ENCODE data around the gene RIPOR2. TPM values are rescaled to one million over a fixed set of nuclear protein-coding genes. Genes with fewer than 3 reads are reported as not detected.

RIPOR2 gene
- total and polyA plus RNA-seq, 10 of the 15 experiments (the other 5 are each of a cell fraction or from before 2014, with no cell fraction given), result 22.2 to 48.2 (median 34.7) TPM

GRCh38 chr6:24936641-24937317, 1.0 kb upstream of the RIPOR2 start (continued):
- no peak for TF ChIP-seq E2F4 (IDR thresholded peaks at IDR 0.05; ENCODE audit: low read depth, low read length)
- peak; percentile 61 to 64; a peak in 3 of 4 replicates for TF ChIP-seq BHLHE40 (IDR thresholded peaks at IDR 0.05; ENCODE audit: borderline replicate concordance in 1 of 2, low read depth in 2 of 2, low read length in 1 of 2)
- TF ChIP-seq NR2C2 (IDR thresholded peaks at IDR 0.05; ENCODE audit: borderline replicate concordance, control insufficient read depth, insufficient read length, low read depth), result no peak
- no peak for TF ChIP-seq SUZ12 (IDR thresholded peaks at IDR 0.05; ENCODE audit: unreplicated experiment)
- TF ChIP-seq STAT1 (conservative IDR thresholded peaks at IDR 0.05), result no peak
- no peak for TF ChIP-seq PAX8 (IDR thresholded peaks at IDR 0.05)
- no peak for TF ChIP-seq GATAD2B (conservative IDR thresholded peaks at IDR 0.05; ENCODE audit: low read depth)
- peak; percentile 60 for TF ChIP-seq MXI1 (IDR thresholded peaks at IDR 0.05; ENCODE audit: low read depth, low read length)
- no peak for TF ChIP-seq HDAC6 (IDR thresholded peaks at IDR 0.05; ENCODE audit: unreplicated experiment)
- no peak for TF ChIP-seq ZBTB33 (IDR thresholded peaks at IDR 0.05)
- peak; percentile 98 for TF ChIP-seq POU2F2 (IDR thresholded peaks at IDR 0.05; ENCODE audit: borderline replicate concordance, low read depth, low read length)
- no peak for TF ChIP-seq GABPA (IDR thresholded peaks at IDR 0.05; ENCODE audit: low read depth)
- TF ChIP-seq, protein P1, sequence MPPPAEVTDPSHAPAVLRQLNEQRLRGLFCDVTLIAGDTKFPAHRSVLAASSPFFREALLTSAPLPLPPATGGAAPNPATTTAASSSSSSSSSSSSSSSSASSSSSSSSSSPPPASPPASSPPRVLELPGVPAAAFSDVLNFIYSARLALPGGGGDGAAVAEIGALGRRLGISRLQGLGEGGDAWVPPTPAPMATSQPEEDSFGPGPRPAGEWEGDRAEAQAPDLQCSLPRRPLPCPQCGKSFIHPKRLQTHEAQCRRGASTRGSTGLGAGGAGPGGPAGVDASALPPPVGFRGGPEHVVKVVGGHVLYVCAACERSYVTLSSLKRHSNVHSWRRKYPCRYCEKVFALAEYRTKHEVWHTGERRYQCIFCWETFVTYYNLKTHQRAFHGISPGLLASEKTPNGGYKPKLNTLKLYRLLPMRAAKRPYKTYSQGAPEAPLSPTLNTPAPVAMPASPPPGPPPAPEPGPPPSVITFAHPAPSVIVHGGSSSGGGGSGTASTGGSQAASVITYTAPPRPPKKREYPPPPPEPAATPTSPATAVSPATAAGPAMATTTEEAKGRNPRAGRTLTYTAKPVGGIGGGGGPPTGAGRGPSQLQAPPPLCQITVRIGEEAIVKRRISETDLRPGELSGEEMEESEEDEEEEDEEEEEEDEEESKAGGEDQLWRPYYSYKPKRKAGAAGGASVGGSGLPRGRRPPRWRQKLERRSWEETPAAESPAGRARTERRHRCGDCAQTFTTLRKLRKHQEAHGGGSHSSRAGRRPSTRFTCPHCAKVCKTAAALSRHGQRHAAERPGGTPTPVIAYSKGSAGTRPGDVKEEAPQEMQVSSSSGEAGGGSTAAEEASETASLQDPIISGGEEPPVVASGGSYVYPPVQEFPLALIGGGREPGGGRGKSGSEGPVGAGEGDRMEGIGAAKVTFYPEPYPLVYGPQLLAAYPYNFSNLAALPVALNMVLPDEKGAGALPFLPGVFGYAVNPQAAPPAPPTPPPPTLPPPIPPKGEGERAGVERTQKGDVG (CRISPR knock-in tag; IDR thresholded peaks at IDR 0.05), result no peak
- no peak; the same call in 1 of the 2 replicates for TF ChIP-seq CREB1 (IDR thresholded peaks at IDR 0.05; ENCODE audit: low read depth)
- TF ChIP-seq, protein P2, sequence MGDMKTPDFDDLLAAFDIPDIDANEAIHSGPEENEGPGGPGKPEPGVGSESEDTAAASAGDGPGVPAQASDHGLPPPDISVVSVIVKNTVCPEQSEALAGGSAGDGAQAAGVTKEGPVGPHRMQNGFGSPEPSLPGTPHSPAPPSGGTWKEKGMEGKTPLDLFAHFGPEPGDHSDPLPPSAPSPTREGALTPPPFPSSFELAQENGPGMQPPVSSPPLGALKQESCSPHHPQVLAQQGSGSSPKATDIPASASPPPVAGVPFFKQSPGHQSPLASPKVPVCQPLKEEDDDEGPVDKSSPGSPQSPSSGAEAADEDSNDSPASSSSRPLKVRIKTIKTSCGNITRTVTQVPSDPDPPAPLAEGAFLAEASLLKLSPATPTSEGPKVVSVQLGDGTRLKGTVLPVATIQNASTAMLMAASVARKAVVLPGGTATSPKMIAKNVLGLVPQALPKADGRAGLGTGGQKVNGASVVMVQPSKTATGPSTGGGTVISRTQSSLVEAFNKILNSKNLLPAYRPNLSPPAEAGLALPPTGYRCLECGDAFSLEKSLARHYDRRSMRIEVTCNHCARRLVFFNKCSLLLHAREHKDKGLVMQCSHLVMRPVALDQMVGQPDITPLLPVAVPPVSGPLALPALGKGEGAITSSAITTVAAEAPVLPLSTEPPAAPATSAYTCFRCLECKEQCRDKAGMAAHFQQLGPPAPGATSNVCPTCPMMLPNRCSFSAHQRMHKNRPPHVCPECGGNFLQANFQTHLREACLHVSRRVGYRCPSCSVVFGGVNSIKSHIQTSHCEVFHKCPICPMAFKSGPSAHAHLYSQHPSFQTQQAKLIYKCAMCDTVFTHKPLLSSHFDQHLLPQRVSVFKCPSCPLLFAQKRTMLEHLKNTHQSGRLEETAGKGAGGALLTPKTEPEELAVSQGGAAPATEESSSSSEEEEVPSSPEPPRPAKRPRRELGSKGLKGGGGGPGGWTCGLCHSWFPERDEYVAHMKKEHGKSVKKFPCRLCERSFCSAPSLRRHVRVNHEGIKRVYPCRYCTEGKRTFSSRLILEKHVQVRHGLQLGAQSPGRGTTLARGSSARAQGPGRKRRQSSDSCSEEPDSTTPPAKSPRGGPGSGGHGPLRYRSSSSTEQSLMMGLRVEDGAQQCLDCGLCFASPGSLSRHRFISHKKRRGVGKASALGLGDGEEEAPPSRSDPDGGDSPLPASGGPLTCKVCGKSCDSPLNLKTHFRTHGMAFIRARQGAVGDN (IDR thresholded peaks at IDR 0.05), result no peak
- TF ChIP-seq ATF7 (IDR thresholded peaks at IDR 0.05; ENCODE audit: low read depth), result peak; percentile 81
- 0 out of 2 replicates have a peak, but pooled peaks have one; percentile 17 for TF ChIP-seq RFX5 (IDR thresholded peaks at IDR 0.05; ENCODE audit: low read depth, low read length)
- TF ChIP-seq ETV6 (conservative IDR thresholded peaks at IDR 0.05 in 1 of 2, IDR thresholded peaks at IDR 0.05 in 1 of 2; ENCODE audit: borderline replicate concordance in 1 of 2, low read depth in 1 of 2), result peak in 1 of 2 experiments; percentile 68; a peak in 2 of 4 replicates
- no peak for TF ChIP-seq HDAC2 (IDR thresholded peaks at IDR 0.05)
- TF ChIP-seq NRF1 (conservative IDR thresholded peaks at IDR 0.05; ENCODE audit: low read depth, low read length), result no peak
